ENCODE data around the gene HMBS. TPM values are rescaled to one million over a fixed set of nuclear protein-coding genes. Genes with fewer than 3 reads are reported as not detected.
"Not testable (repeated sequence)": the region's sequence is repeated elsewhere in the genome, so short reads cannot be mapped to it uniquely, and the experiment has no call there.

HMBS gene
- 5.3 and 14.9 TPM in 2 replicates for total RNA-seq (ENCODE audit: low replicate concordance)

- H3K4me3 ChIP-seq (ENCODE audit: low read depth, low read length), result peak within 1 kb of the TSS; percentile 91
- TF ChIP-seq CTCF (IDR thresholded peaks at IDR 0.05; ENCODE audit: insufficient read depth, low read length), result no peak
- peak; percentile 92 for DNase-seq (ENCODE audit: low read depth)
Measured at GRCh38 chr11:119084663-119085436, at the start of gene HMBS. TSS of gene HMBS (plus strand) at chr11:119084881. CDS start at chr11:119085034, 153 bp downstream.

- TF ChIP-seq CTCF (IDR thresholded peaks at IDR 0.05; ENCODE audit: insufficient read depth, low read length), result no peak
- H3K4me3 ChIP-seq (ENCODE audit: low read depth, low read length), result no peak overlapping the region
- DNase-seq (ENCODE audit: low read depth), result no peak
Measured at GRCh38 chr11:119038884-119039283, 45.8 kb upstream of the HMBS start.

GRCh38 chr11:119039471-119039870, 45.2 kb upstream of the HMBS start:
- not testable (repeated sequence) for H3K4me3 ChIP-seq (ENCODE audit: low read depth, low read length); DNase-seq (ENCODE audit: low read depth)

GRCh38 chr11:119041821-119042514, 42.7 kb upstream of the HMBS start:
- no peak for TF ChIP-seq CTCF (IDR thresholded peaks at IDR 0.05; ENCODE audit: insufficient read depth, low read length)
- no peak for DNase-seq (ENCODE audit: low read depth)
- H3K4me3 ChIP-seq (ENCODE audit: low read depth, low read length), result no peak overlapping the region

- no peak for TF ChIP-seq CTCF (IDR thresholded peaks at IDR 0.05; ENCODE audit: insufficient read depth, low read length)
- DNase-seq (ENCODE audit: low read depth), result no peak
- no peak overlapping the region for H3K4me3 ChIP-seq (ENCODE audit: low read depth, low read length)
Measured at GRCh38 chr11:119042927-119043326, 41.8 kb upstream of the HMBS start.

- no peak for DNase-seq (ENCODE audit: low read depth)
- no peak overlapping the region for H3K4me3 ChIP-seq (ENCODE audit: low read depth, low read length)
- TF ChIP-seq CTCF (IDR thresholded peaks at IDR 0.05; ENCODE audit: insufficient read depth, low read length), result peak; percentile 20
Measured at GRCh38 chr11:119044708-119045107, 40.0 kb upstream of the HMBS start.

GRCh38 chr11:119046489-119046888, 38.2 kb upstream of the HMBS start:
- H3K4me3 ChIP-seq (ENCODE audit: low read depth, low read length), result no peak overlapping the region
- no peak for TF ChIP-seq CTCF (IDR thresholded peaks at IDR 0.05; ENCODE audit: insufficient read depth, low read length)
- DNase-seq (ENCODE audit: low read depth), result no peak
